Inferior parietal cortex (tissue), 1 donor: ENCODE measurements around the gene HK3.

Experiments
- DNase-seq: peaks from one replicate; pipeline ENCODE4 v3.0.0-alpha.2; 2016; ENCODE audit errors: extremely low spot score

HK3 gene, protein sequence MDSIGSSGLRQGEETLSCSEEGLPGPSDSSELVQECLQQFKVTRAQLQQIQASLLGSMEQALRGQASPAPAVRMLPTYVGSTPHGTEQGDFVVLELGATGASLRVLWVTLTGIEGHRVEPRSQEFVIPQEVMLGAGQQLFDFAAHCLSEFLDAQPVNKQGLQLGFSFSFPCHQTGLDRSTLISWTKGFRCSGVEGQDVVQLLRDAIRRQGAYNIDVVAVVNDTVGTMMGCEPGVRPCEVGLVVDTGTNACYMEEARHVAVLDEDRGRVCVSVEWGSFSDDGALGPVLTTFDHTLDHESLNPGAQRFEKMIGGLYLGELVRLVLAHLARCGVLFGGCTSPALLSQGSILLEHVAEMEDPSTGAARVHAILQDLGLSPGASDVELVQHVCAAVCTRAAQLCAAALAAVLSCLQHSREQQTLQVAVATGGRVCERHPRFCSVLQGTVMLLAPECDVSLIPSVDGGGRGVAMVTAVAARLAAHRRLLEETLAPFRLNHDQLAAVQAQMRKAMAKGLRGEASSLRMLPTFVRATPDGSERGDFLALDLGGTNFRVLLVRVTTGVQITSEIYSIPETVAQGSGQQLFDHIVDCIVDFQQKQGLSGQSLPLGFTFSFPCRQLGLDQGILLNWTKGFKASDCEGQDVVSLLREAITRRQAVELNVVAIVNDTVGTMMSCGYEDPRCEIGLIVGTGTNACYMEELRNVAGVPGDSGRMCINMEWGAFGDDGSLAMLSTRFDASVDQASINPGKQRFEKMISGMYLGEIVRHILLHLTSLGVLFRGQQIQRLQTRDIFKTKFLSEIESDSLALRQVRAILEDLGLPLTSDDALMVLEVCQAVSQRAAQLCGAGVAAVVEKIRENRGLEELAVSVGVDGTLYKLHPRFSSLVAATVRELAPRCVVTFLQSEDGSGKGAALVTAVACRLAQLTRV

DNA sequence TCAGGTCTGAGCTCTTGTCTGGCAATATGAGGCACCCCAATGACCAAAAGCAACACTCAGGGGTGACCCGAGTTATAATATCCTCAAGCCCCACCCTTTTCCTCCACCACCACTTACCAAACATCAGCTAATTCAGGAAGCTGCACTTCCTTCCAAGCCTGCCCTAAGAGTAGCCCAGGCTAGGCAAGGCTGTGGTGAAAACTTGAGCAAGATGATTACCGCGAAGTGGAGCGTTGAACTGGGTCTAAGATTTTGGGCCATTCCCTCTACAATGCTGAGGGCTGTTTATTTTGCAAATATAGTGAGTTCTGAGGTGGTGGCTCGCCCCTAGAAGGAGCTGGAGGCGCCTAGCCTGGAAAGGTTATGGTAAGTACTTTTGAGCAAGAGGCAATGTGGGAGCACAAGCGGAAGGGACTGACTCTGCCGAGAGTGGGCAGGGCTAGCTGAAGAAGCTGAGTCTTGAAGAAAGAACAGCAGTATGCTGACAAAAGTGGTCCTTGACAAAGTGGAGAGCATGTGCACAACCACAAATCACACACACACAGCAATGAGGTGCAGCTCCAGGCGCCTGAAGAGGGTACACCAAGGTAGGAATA lies at the start of gene HK3:
Gene HK3 (minus strand): TSS at position 51 of the 596 bp plus-strand sequence. CDS start 3,187 bp downstream, outside the sequence.
- DNase-seq, result no peak

DNA sequence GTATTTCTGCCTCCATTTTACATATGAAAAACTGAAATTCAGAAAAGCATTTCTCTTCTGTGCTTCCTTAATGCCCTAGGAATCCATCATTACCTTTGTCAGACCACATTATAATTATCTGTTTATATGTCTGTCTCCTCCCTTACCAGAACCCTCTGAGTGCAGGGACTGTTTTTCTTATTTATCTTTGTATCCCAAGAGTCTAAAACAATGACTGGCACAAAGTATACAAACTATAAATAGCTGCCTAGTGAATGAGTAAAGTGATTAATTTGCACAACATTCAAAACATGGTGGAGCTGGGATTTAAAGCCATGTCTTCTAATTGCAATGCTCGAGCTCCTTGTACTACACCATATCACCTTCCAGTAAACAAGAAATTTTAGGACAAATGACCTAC lies 49.3 kb upstream of the HK3 start:
- DNase-seq, result no peak

- DNase-seq, result no peak
Measured at GRCh38 chr5:176947847-176948246, 48.7 kb upstream of the HK3 start.

GRCh38 chr5:176944268-176944667 lies 45.1 kb upstream of the HK3 start:
- DNase-seq, result no peak

- no peak for DNase-seq
Measured at GRCh38 chr5:176943816-176944215, 44.7 kb upstream of the HK3 start.

- DNase-seq, result no peak
Measured at GRCh38 chr5:176941951-176942350, 42.8 kb upstream of the HK3 start.

DNA sequence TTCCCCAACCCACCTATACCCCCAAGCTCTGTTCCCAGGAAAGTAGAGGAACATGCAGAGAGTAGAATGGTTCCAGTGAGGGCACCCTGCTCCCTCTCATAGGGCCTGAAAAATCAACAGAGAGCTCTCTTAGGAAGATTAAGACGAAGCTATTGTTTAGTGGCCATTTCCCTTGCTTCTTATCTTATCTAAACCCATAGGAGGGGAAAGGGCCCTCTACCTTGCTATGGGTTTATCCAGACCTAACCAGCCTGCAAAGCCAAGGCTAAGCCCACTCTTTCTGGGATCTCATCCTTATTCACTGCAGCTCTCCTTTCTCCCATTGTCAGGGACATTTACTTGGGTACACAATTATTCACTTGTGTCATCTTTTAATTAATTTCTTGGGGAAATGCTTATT lies 39.3 kb upstream of the HK3 start:
- no peak for DNase-seq

GRCh38 chr5:176935017-176935416 lies 35.9 kb upstream of the HK3 start:
- no peak for DNase-seq

GRCh38 chr5:176934309-176934930 lies 35.3 kb upstream of the HK3 start:
- DNase-seq, result no peak

DNA sequence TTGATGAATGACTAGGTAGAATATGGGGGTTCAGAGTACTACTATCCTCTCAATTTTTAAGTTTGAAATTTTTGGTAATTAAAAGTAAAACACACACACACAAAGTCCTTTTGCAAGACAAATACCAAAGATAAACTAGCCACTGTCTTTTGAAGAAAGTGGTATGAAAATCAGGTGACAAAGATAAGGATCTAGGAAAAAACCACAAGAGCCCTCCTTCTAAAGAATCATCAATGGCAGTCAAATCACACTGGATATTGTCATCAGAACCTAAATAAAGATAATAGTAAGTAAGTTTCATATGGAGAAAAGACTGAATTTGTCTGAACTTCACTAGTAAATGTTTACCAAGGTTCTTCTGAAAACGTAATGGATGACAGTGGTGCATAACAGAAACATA lies 30.5 kb upstream of the HK3 start:
- no peak for DNase-seq

DNA sequence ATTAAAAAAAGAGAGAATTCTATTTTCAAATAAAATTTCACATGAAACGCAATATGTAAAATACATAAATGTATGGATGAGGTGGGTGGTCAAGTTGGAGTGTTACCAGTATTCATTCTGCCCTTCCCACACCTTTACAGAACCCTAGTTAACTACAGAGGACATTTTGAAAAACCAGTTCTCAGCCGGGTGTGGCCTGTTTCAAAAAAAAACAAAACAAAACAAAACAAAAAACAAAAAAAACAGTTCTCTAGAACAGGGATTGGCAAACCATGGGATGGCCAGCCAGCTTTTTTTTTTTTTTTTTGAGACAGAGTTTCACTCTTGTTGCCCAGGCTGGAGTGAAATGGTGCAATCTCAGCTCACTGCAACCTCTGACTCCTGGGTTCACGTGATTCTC lies 28.4 kb upstream of the HK3 start:
- no peak for DNase-seq

DNA sequence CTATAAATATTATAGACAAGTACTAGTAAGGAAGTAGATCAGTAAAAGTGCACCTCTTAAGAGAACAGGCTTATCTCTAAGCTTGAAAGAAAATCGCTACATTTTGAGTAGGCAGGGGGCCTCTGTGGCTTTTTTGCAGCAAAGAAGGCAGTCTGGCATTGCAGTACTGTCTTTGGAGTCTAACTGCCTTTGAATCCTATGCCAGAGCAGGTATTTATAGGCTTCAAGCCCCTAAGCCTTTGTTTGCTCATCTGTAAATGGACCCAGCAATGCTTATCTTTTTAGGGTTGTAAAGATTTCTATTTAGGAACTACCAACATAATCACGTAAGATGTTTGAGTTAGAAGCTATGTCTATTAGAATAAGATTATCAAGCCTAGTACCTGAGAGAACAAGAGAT lies 23.7 kb upstream of the HK3 start:
- no peak for DNase-seq

- no peak for DNase-seq
Measured at GRCh38 chr5:176921714-176922113, 22.6 kb upstream of the HK3 start.

GRCh38 chr5:176918613-176919012 lies 19.5 kb upstream of the HK3 start:
- DNase-seq, result no peak

DNA sequence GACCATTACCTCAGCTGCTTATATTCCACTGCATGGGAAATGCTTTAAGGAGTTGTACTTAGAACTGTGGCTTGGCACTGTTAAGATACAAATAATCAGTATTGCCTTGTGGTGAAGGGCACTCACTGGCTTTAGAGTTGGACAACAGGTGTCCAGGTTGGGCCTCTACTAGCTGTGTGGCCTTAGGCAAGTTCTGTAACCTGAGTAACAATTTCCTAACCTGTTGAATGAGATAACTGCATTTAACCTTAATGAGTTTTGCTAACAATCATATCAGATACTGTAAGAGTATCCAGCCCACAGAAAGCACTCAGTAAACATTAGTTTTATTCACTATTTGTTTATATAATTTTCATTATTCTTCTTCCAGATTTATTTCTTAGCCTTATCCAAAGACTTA lies 17.2 kb upstream of the HK3 start:
- no peak for DNase-seq

DNA sequence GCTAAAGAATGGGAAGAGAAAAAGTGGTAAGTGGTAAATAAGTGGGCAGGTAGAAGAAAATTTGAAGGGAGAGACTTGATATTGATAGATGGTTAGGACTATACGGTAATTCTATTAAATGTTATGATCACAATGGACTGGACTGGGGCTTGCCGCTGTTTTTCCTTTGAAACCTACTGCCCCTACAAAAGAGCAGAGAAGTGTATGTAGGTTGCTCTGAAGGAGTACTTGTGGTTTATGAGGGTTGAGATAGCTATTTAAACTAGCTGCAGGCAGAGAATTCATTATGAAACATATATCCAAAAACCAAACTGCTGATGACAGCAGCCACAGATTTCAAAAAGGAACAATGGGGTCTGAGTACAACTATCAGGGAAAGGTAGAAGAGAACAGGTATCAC lies 16.8 kb upstream of the HK3 start:
- no peak for DNase-seq

DNA sequence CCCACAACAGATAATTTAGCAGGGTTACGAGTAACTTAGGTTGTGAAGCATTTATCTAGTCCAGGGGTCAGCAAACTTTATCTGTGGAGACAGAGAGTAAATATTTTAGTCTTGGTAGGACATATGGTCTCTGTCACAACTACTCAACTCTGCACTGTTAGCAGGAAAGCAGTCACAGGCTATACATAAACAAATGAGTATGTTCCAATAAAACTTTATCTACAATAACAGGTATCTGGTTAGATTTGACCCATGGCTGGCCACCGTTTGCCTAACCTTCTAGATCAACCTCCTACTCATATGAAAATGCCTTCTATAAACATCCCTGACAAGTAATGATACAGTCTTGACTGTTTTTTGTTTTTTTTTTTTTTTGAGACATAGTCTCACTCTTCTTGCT lies 13.0 kb upstream of the HK3 start:
- no peak for DNase-seq

GRCh38 chr5:176908675-176909368 lies 9.7 kb upstream of the HK3 start:
- DNase-seq, result no peak

DNA sequence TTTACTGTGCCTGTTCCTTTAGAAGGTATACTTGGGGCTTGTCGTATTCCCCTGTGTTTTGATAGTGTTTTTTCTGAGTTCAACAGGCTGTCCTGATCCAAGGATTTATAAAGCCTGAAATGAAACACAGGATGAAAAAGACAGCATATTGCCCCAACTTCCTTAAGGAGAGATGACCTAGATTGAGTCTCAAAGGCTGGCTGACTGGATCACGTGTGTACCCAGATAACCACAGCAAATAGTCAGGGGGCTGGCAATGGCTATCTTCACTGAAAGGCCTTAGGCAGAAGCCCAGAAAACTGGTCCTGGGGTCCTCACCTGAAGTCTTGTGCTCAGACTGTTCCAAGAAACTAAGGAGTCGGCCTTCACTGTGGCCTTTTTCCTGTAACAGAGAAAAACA lies 7.7 kb upstream of the HK3 start:
- DNase-seq, result no peak

DNA sequence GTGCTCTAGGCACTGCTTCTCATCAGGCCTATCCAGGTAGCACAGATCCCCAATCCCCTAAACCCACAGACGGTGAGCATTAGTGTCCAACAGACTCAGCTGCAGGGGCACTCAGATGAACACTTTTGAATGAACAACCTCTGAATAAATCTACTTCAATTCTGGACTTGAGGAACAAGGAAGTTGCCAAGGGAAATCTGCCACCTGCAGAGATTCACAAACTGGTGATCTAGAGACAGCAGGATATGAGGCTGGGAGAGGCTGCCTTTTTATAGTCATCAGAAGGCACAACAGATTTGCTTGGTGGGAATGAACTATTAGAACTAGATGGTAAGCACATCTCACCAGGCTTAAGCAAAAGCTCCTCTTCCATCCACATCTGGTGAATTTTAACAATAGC lies 7.0 kb upstream of the HK3 start:
- DNase-seq, result no peak

- no peak for DNase-seq
Measured at GRCh38 chr5:176904276-176904675, 5.1 kb upstream of the HK3 start.
